ENCODE data around the gene NHLRC4.
"Not testable (repeated sequence)": the region's sequence is repeated elsewhere in the genome, so short reads cannot be mapped to it uniquely, and the experiment has no call there.

The NHLRC4 gene

GRCh38 chr16:588639-588888, 21.8 kb downstream of the NHLRC4 start:
- no peaks in the 10 kb centered on the region for H3K9me3 Mint-ChIP-seq
- peaks cover 32% of the 10 kb centered on the region for H3K4me1 Mint-ChIP-seq (ENCODE audit: low read depth)
- H3K4me3 Mint-ChIP-seq = peak overlapping the region; percentile 92
- peak overlapping the region; percentile 98 for H3K27ac Mint-ChIP-seq
- no peak for DNase-seq
- H3K36me3 Mint-ChIP-seq (ENCODE audit: low read depth) = peaks cover 24% of the 10 kb centered on the region
- H3K27me3 Mint-ChIP-seq = no peaks in the 10 kb centered on the region

- peaks cover 34% of the 10 kb centered on the region for H3K4me1 Mint-ChIP-seq (ENCODE audit: low read depth)
- no peaks in the 10 kb centered on the region for H3K27me3 Mint-ChIP-seq
- peak overlapping the region; percentile 92 for H3K4me3 Mint-ChIP-seq
- peak; percentile 100 for DNase-seq
- H3K9me3 Mint-ChIP-seq = no peaks in the 10 kb centered on the region
- H3K27ac Mint-ChIP-seq = peak overlapping the region; percentile 98
- peaks cover 25% of the 10 kb centered on the region for H3K36me3 Mint-ChIP-seq (ENCODE audit: low read depth)
These were observed 22.3 kb downstream of the NHLRC4 start for GRCh38 chr16:588889-589657.

GRCh38 chr16:589658-590187, 22.9 kb downstream of the NHLRC4 start, which contains the start of gene RAB40C:
Gene RAB40C (plus strand): TSS chr16:590066. CDS start chr16:590292, 226 bp downstream.
- H3K4me1 Mint-ChIP-seq (ENCODE audit: low read depth) = peaks cover 36% of the 10 kb centered on the region
- H3K36me3 Mint-ChIP-seq (ENCODE audit: low read depth) = peaks cover 25% of the 10 kb centered on the region
- no peaks in the 10 kb centered on the region for H3K9me3 Mint-ChIP-seq
- peak; percentile 99 for DNase-seq
- H3K4me3 Mint-ChIP-seq = peak within 1 kb of the TSS; percentile 86
- H3K27me3 Mint-ChIP-seq = no peaks in the 10 kb centered on the region
- peak within 1 kb of the TSS; percentile 98 for H3K27ac Mint-ChIP-seq

GRCh38 chr16:590188-590814, 23.5 kb downstream of the NHLRC4 start:
- DNase-seq = no peak
- H3K36me3 Mint-ChIP-seq (ENCODE audit: low read depth) = peaks cover 25% of the 10 kb centered on the region
- peak overlapping the region; percentile 86 for H3K27ac Mint-ChIP-seq

GRCh38 chr16:590815-591200, 24.0 kb downstream of the NHLRC4 start:
- DNase-seq = no peak
- Mint-ChIP-seq H3K36me3 (ENCODE audit: low read depth) (peaks cover 25% of the 10 kb centered on the region), H3K9me3 (no peaks in the 10 kb centered on the region), H3K27me3 (no peaks in the 10 kb centered on the region), H3K27ac (peak overlapping the region; percentile 86), H3K4me1 (ENCODE audit: low read depth) (peaks cover 39% of the 10 kb centered on the region), H3K4me3 (peak overlapping the region; percentile 81)

More at GRCh38 chr16:590188-590814, 23.5 kb downstream of the NHLRC4 start:
- no peaks in the 10 kb centered on the region for H3K27me3 Mint-ChIP-seq
- H3K4me1 Mint-ChIP-seq (ENCODE audit: low read depth) = peaks cover 39% of the 10 kb centered on the region
- H3K4me3 Mint-ChIP-seq = peak overlapping the region; percentile 81
- H3K9me3 Mint-ChIP-seq = no peaks in the 10 kb centered on the region

- H3K9me3 Mint-ChIP-seq = no peaks in the 10 kb centered on the region
- peak overlapping the region; percentile 81 for H3K4me3 Mint-ChIP-seq
- peaks cover 29% of the 10 kb centered on the region for H3K36me3 Mint-ChIP-seq (ENCODE audit: low read depth)
- H3K27ac Mint-ChIP-seq = peak overlapping the region; percentile 86
- no peaks in the 10 kb centered on the region for H3K27me3 Mint-ChIP-seq
- no peak for DNase-seq
- H3K4me1 Mint-ChIP-seq (ENCODE audit: low read depth) = peaks cover 43% of the 10 kb centered on the region
These were observed 24.4 kb downstream of the NHLRC4 start for GRCh38 chr16:591231-591630.

GRCh38 chr16:591892-592517, 25.2 kb downstream of the NHLRC4 start:
- peak overlapping the region; percentile 81 for H3K4me3 Mint-ChIP-seq

GRCh38 chr16:592518-593306, 25.9 kb downstream of the NHLRC4 start:
- no peaks in the 10 kb centered on the region for H3K27me3 Mint-ChIP-seq
- H3K4me3 Mint-ChIP-seq = no peak overlapping the region
- peaks cover 38% of the 10 kb centered on the region for H3K4me1 Mint-ChIP-seq (ENCODE audit: low read depth)
- no peaks in the 10 kb centered on the region for H3K9me3 Mint-ChIP-seq
- no peak overlapping the region for H3K27ac Mint-ChIP-seq
- peaks cover 33% of the 10 kb centered on the region for H3K36me3 Mint-ChIP-seq (ENCODE audit: low read depth)
- no peak for DNase-seq

More at GRCh38 chr16:591892-592517, 25.2 kb downstream of the NHLRC4 start:
- DNase-seq = no peak
- H3K9me3 Mint-ChIP-seq = no peaks in the 10 kb centered on the region
- no peak overlapping the region for H3K27ac Mint-ChIP-seq
- H3K36me3 Mint-ChIP-seq (ENCODE audit: low read depth) = peaks cover 37% of the 10 kb centered on the region
- no peaks in the 10 kb centered on the region for H3K27me3 Mint-ChIP-seq
- peaks cover 41% of the 10 kb centered on the region for H3K4me1 Mint-ChIP-seq (ENCODE audit: low read depth)

GRCh38 chr16:593406-593805, 26.6 kb downstream of the NHLRC4 start:
- H3K9me3 Mint-ChIP-seq = no peaks in the 10 kb centered on the region
- H3K4me3 Mint-ChIP-seq = no peak overlapping the region
- H3K27ac Mint-ChIP-seq = no peak overlapping the region
- DNase-seq = no peak
- peaks cover 26% of the 10 kb centered on the region for H3K36me3 Mint-ChIP-seq (ENCODE audit: low read depth)
- no peaks in the 10 kb centered on the region for H3K27me3 Mint-ChIP-seq
- peaks cover 38% of the 10 kb centered on the region for H3K4me1 Mint-ChIP-seq (ENCODE audit: low read depth)

GRCh38 chr16:593807-594206, 27.0 kb downstream of the NHLRC4 start:
- Mint-ChIP-seq H3K27ac (no peak overlapping the region), H3K9me3 (no peaks in the 10 kb centered on the region), H3K27me3 (no peaks in the 10 kb centered on the region), H3K4me3 (no peak overlapping the region), H3K4me1 (ENCODE audit: low read depth) (peaks cover 38% of the 10 kb centered on the region), H3K36me3 (ENCODE audit: low read depth) (peaks cover 27% of the 10 kb centered on the region)
- no peak for DNase-seq

- Mint-ChIP-seq H3K36me3 (ENCODE audit: low read depth) (peaks cover 33% of the 10 kb centered on the region), H3K4me3 (no peak overlapping the region), H3K27me3 (no peaks in the 10 kb centered on the region), H3K27ac (no peak overlapping the region), H3K4me1 (ENCODE audit: low read depth) (peaks cover 38% of the 10 kb centered on the region), H3K9me3 (no peaks in the 10 kb centered on the region)
- no peak for DNase-seq
These were observed 28.3 kb downstream of the NHLRC4 start for GRCh38 chr16:595094-595528.

GRCh38 chr16:595942-596735, 29.3 kb downstream of the NHLRC4 start:
- no peak for DNase-seq
- peak overlapping the region; percentile 58 for H3K27ac Mint-ChIP-seq
- H3K27me3 Mint-ChIP-seq = no peaks in the 10 kb centered on the region
- H3K36me3 Mint-ChIP-seq (ENCODE audit: low read depth) = peaks cover 32% of the 10 kb centered on the region
- peaks cover 31% of the 10 kb centered on the region for H3K4me1 Mint-ChIP-seq (ENCODE audit: low read depth)
- H3K9me3 Mint-ChIP-seq = no peaks in the 10 kb centered on the region
- H3K4me3 Mint-ChIP-seq = no peak overlapping the region

GRCh38 chr16:596736-597060, 29.9 kb downstream of the NHLRC4 start:
- Mint-ChIP-seq H3K36me3 (ENCODE audit: low read depth) (peaks cover 35% of the 10 kb centered on the region), H3K4me1 (ENCODE audit: low read depth) (peaks cover 31% of the 10 kb centered on the region), H3K27ac (no peak overlapping the region), H3K27me3 (no peaks in the 10 kb centered on the region), H3K4me3 (no peak overlapping the region), H3K9me3 (no peaks in the 10 kb centered on the region)
- no peak for DNase-seq

GRCh38 chr16:597655-598054, 30.9 kb downstream of the NHLRC4 start:
- not testable (repeated sequence) for H3K9me3 Mint-ChIP-seq

More at GRCh38 chr16:597655-598054, 30.9 kb downstream of the NHLRC4 start:
- not testable (repeated sequence) for DNase-seq, H3K27me3 Mint-ChIP-seq, H3K27ac Mint-ChIP-seq, H3K4me3 Mint-ChIP-seq
- Mint-ChIP-seq H3K4me1 (ENCODE audit: low read depth) (peaks cover 24% of the 10 kb centered on the region), H3K36me3 (ENCODE audit: low read depth) (peaks cover 35% of the 10 kb centered on the region)

Data from activated T-cell treated with anti-CD3 and anti-CD28 coated beads, Interleukin-2, amount 50 U/mL, for 24 hours (primary cell).